ENCODE measurements around the gene E2F6.
"Not testable (repeated sequence)": the region's sequence is repeated elsewhere in the genome, so short reads cannot be mapped to it uniquely, and the experiment has no call there.

Gene E2F6

GRCh38 chr2:11406267-11406957 lies 59.5 kb downstream of the E2F6 start:
- no peak overlapping the region for H3K4me3 ChIP-seq (ENCODE audit: low read length)
- TF ChIP-seq ZNF274 (IDR thresholded peaks at IDR 0.05; ENCODE audit: low read depth, low read length) = no peak

DNA sequence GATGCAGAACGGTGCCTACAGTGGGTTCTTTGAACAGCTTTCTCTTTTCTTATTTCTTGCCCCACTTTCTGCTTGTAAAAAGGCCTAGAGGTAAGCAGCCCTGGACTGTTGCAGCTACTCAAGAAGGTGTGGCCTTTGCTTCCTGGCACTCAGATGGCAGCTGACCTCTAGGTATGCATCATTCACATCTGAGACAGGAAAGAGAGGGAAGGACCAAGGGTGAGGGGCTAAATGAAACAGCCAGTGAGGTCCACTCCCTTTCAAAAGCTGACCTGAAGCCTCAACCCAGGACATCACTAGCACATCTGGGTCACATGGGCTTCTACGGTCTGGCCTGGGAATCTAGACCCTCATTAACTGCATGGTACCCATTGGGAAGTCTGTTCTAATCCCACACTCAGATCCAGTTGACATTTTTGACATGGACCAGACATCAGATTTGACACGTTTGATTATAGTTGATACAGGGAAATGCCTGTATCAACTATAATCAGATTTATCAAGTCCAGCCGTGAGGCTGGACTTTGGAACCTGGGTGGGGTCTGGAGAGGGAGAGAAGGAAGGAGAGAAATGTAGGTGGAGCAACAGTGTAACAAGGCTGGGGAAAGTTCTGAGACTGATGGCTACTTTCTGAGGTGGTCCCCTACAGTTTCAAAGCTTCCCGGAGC lies 60.2 kb downstream of the E2F6 start:
- H3K4me3 ChIP-seq (ENCODE audit: low read length) = no peak overlapping the region
- no peak for TF ChIP-seq ZNF274 (IDR thresholded peaks at IDR 0.05; ENCODE audit: low read depth, low read length)

GRCh38 chr2:11405074-11405406 lies 60.9 kb downstream of the E2F6 start:
- not testable (repeated sequence) for H3K4me3 ChIP-seq (ENCODE audit: low read length)

DNA sequence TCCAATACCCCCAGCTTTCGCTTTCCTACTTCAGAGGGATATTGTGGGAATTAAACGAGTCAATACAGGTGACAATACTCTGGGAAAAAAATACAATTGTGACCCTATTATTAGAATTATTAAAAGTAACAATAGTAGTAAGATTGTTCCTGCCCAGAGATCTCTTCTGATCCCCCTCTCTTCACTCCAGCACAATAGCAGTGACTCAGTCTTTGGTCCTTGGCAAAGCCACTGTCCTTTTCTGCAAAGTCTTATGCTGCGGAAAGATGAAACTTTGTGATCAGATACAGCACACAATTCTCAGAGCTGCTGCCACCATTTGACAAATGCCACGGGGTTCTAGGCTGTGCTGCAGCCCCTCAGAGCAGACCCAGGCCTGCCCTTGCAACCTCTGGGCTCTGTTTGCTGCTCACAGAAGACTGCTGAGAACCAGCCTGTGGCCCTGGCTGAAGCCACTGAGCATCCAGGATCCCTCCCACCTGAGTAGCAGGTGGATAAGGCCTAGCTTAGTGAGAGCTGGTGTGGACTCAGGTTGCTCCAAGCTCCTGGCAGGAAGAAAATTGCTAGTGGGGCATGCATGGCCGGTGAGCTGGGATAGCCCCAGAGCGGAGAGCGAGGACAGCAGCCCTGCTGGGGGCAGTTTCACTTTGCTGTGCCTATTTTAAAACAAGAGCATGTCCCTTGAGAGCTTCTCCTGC lies 61.4 kb downstream of the E2F6 start:
- TF ChIP-seq ZNF274 (IDR thresholded peaks at IDR 0.05; ENCODE audit: low read depth, low read length) = no peak
- H3K4me3 ChIP-seq (ENCODE audit: low read length) = no peak overlapping the region

GRCh38 chr2:11402436-11402835 lies 63.5 kb downstream of the E2F6 start:
- no peak overlapping the region for H3K4me3 ChIP-seq (ENCODE audit: low read length)
- no peak for TF ChIP-seq ZNF274 (IDR thresholded peaks at IDR 0.05; ENCODE audit: low read depth, low read length)

DNA sequence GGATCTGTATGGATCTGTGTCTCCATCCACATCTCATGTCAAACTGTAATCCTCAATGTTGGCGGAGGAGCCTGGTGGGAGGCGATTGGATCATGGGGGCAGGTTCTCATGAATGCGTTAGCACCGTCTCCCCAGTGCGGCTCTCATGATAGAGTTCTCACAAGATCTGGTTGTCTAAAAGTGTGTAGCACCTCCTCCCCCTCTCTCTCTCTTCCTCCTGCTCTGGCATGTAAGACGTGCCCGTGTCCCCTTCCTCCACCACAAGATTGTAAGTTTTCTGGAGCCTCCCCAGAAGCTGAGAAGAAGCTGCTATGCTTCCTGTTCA lies 66.6 kb downstream of the E2F6 start:
- no peak overlapping the region for H3K4me3 ChIP-seq (ENCODE audit: low read length)
- no peak for TF ChIP-seq ZNF274 (IDR thresholded peaks at IDR 0.05; ENCODE audit: low read depth, low read length)

- TF ChIP-seq ZNF274 (IDR thresholded peaks at IDR 0.05; ENCODE audit: low read depth, low read length) = no peak
These were observed 67.1 kb downstream of the E2F6 start for GRCh38 chr2:11398750-11399437.

GRCh38 chr2:11397513-11397912 lies 68.4 kb downstream of the E2F6 start:
- TF ChIP-seq ZNF274 (IDR thresholded peaks at IDR 0.05; ENCODE audit: low read depth, low read length) = no peak
- H3K4me3 ChIP-seq (ENCODE audit: low read length) = no peak overlapping the region

More at GRCh38 chr2:11398750-11399437, 67.1 kb downstream of the E2F6 start:
- no peak overlapping the region for H3K4me3 ChIP-seq (ENCODE audit: low read length)

GRCh38 chr2:11396467-11397445 lies 69.2 kb downstream of the E2F6 start:
- no peak for TF ChIP-seq ZNF274 (IDR thresholded peaks at IDR 0.05; ENCODE audit: low read depth, low read length)
- no peak overlapping the region for H3K4me3 ChIP-seq (ENCODE audit: low read length)

DNA sequence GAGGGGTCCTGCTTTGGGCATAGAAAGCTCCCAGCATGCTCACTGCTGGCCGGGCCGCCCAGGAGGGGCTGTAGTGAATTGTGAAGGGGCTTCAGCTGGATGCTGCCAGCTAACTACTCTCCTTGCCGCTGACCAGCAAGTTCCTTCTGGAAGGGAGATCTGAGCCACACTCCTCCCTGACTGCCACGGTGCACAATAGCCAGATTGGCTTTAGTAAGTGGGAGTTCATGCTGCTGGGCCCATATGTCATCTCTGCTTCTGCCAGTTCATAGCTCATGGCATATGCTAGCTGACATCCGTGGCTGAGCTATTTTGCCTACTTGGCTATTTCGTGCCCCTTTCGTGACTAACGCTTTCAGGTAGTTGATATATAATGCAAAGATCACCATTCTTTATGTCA lies 69.9 kb downstream of the E2F6 start:
- no peak overlapping the region for H3K4me3 ChIP-seq (ENCODE audit: low read length)

DNA sequence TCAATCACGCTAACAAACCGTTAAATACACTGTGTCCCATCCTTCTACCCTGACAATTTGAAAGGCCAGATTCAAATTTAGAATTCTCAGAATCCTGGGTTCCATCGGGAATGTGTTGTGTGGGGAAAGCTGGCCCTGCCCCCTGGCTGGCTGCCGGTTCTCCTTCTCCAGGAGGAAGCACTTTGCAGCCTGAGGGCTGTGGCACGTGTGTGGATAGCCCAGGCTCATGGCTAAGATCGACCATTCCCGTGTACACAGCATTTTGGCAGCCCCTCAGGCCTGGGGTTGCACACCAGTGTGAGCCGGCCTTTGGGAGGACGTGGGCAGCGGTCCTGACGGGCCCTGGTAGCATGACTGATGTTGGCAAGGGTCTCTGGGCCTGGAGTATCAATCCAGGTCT lies 70.6 kb downstream of the E2F6 start:
- no peak for TF ChIP-seq ZNF274 (IDR thresholded peaks at IDR 0.05; ENCODE audit: low read depth, low read length)
- no peak overlapping the region for H3K4me3 ChIP-seq (ENCODE audit: low read length)

More for the DNA sequence above, 69.9 kb downstream of the E2F6 start:
- TF ChIP-seq ZNF274 (IDR thresholded peaks at IDR 0.05; ENCODE audit: low read depth, low read length) = no peak

All from GM08714 (cell line).